EL (cell line): ENCODE data around the gene IGFN1.
"Not testable (repeated sequence)": the region's sequence is repeated elsewhere in the genome, so short reads cannot be mapped to it uniquely, and the experiment has no call there.

Experiments
- DNase-seq: peaks from one replicate; pipeline ENCODE4 v3.0.0-alpha.2; 2016

The IGFN1 gene

GRCh38 chr1:201219481-201220387, 29.1 kb downstream of the IGFN1 start:
- DNase-seq, result no peak

GRCh38 chr1:201220388-201220715, 29.7 kb downstream of the IGFN1 start:
- no peak for DNase-seq

- no peak for DNase-seq
Measured at GRCh38 chr1:201221201-201221846, 30.7 kb downstream of the IGFN1 start.

- no peak for DNase-seq
Measured at GRCh38 chr1:201222125-201222524, 31.5 kb downstream of the IGFN1 start.

GRCh38 chr1:201223852-201224665, 33.4 kb downstream of the IGFN1 start:
- no peak for DNase-seq

- no peak for DNase-seq
Measured at GRCh38 chr1:201224666-201225370, 34.2 kb downstream of the IGFN1 start.

GRCh38 chr1:201226178-201226514, 35.5 kb downstream of the IGFN1 start:
- no peak for DNase-seq

- DNase-seq, result no peak
Measured at GRCh38 chr1:201226859-201227488, 36.4 kb downstream of the IGFN1 start.

- DNase-seq, result no peak
Measured at GRCh38 chr1:201228011-201228983, 37.7 kb downstream of the IGFN1 start.

GRCh38 chr1:201229095-201229494, 38.5 kb downstream of the IGFN1 start:
- no peak for DNase-seq

- peak; percentile 69 for DNase-seq
Measured at GRCh38 chr1:201229771-201230635, 39.4 kb downstream of the IGFN1 start.

GRCh38 chr1:201230676-201231075, 40.1 kb downstream of the IGFN1 start:
- no peak for DNase-seq

GRCh38 chr1:201239646-201240045, 49.0 kb downstream of the IGFN1 start:
- DNase-seq, result not testable (repeated sequence)

- no peak for DNase-seq
Measured at GRCh38 chr1:201240171-201240570, 49.5 kb downstream of the IGFN1 start.

GRCh38 chr1:201241736-201242135, 51.1 kb downstream of the IGFN1 start:
- DNase-seq, result no peak

- DNase-seq, result no peak
Measured at GRCh38 chr1:201245082-201245481, 54.5 kb downstream of the IGFN1 start.

- no peak for DNase-seq
Measured at GRCh38 chr1:201248721-201249559, 58.3 kb downstream of the IGFN1 start.

- DNase-seq, result no peak
Measured at GRCh38 chr1:201250326-201251011, 59.8 kb downstream of the IGFN1 start.

- DNase-seq, result no peak
Measured at GRCh38 chr1:201251411-201251810, 60.8 kb downstream of the IGFN1 start.
